Erythroblast (primary cell): ENCODE measurements around the gene MAGOHB.

Source experiments
- GATA1 ChIP-seq: IDR thresholded peaks from 2 replicates; pipeline ENCODE4 v1.6.1; 2011; ENCODE audit warnings: low read depth, mild to moderate bottlenecking, control low read depth, low read length, moderate library complexity
- POLR2A ChIP-seq: IDR thresholded peaks from 2 replicates; pipeline ENCODE4 v1.6.1; 2011; ENCODE audit warnings: mild to moderate bottlenecking, low read length

DNA sequence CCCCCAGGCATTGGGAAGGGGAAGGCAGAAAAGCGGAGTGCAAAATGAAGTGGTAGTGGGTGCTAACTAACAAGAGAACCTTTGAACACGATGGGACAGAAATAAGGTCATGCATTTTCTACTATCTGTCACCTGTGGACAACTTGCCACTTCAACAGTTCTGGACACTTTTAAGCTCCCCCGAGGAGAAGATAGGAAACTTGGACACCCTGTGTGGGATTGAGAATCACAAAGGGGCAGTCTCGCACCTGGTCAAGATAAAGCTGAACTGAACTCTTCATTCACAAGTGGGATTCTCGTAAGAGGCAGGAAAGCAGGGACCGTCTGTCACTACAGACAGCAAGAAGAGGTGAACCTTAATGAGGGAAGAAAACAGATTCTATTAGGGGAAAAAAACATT, 56.1 kb downstream of the MAGOHB start:
- TF ChIP-seq POLR2A (no peak), GATA1 (no peak)
